Stimulated activated CD4-positive, alpha-beta T cell treated with anti-CD3 and anti-CD28 coated beads, Interleukin-15, amount 100 ng/mL, for 24 hours (primary cell): ENCODE results near the gene ARNT2.

Source experiments
- DNase-seq: peaks from one replicate; pipeline ENCODE4 v3.0.0-alpha.2; 2020

The ARNT2 gene

DNA sequence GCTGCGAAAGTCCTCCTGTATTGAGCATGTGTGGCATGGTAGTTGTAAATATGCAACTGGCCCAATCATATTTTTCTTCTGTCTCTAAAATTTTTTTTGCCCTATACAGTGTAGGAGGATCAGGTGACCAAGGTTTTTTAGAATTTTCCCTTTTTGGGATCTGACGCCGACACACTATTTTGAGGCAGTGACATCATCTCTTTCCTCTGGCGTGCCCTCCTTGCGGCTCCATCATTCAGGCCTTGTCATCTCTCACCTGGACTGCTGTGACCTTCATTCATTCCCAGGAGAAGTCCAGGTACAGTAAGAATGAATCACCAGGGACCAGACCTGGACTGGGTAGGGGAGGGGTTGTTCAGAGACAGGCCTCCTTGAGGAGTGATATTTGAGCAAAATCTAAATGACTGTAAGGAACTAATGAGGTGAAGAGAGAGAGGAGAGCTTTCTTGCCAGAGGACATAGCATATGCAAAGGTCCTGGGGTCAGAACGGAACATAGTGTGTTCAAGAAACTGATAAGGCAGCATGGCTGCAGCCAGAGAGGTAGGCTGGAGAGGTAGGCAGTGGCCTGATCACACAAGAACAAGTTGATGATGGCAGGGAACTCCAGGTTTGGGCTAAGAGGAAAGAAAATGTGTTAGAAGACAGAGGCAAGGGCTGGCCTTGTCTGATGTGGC, 38.7 kb downstream of the ARNT2 start:
- no peak for DNase-seq

- no peak for DNase-seq
Measured at GRCh38 chr15:80444680-80445251, 40.6 kb downstream of the ARNT2 start.

DNA sequence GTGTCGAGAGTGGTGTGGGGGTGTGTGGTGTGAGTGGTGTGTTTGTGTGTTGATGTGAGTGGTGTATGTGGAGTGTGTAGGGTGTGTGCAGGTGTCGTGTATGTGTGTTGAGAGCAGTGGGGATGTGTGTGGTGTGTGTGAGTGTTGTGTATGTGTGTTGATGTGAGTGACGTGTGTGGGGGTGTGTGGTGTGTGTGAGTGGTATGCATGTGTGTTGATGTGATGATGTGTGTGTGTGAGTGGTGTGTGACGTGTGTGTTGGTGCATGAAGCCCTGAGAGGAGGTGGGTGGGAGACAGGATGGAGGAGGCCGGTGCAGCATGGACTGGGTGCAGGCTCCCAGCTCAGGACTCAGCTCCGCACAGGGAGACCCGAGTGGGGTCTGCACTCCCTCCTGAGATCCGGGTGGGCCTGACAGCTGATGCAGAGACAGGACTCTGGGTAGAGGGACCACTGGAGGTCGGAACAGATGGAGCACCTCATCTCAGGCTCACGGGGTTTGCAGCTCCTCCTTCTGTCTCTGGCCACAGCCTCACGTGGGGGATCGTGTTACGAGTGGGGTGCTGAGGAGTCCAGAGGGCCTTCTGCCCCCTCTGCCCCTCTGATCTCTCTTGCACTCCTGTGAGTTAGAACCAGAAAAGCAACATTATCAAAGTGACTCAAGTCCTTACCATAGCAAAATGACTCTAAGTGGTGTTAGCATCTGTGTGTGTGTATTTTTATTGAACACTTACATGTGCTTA, 41.3 kb downstream of the ARNT2 start:
- no peak for DNase-seq

GRCh38 chr15:80447077-80447476, 42.9 kb downstream of the ARNT2 start:
- DNase-seq: no peak

GRCh38 chr15:80449825-80450224, 45.6 kb downstream of the ARNT2 start:
- DNase-seq: no peak

DNA sequence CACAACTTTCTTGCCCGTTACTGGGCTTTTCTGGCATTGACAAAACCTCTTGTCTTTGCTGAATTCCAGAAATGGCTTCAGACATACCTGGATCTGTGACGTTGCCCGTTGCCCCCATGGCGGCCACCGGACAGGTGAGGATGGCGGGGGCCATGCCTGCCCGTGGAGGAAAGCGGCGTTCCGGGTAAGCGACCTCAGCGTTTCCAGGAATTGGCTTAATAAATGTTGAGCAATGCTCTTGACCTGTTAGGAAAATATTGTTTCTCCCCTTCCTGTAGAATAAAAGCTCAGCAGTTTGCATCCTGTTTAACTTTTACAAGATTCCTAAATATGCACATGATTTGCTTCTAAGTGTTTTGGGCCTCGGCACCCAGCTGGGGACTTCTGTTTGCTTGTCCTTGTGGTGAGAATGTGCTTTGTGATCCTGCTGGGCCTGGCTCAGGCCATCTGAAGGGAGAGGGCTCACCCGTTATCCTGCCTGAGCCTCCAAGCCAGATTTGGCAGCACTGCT, 46.7 kb downstream of the ARNT2 start:
- DNase-seq: no peak

DNA sequence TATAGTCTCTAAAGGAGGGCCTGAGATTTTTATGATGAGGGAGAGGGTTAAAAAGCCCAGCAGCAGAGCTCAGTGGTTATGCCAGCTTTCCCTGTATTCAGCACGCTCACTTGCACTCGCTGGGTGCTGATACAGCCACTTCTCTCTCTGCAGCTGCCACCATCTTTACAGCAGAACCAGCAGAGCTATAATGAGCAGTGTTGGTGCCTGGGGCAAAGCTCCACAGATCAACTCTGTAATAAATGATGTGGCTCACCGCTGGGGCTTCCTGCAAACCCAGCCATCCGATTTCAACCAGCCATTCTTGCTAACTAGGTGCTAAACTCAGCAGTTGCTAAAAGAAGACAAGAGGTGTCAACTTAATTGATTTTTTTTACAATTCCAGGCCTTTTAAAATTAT, 48.0 kb downstream of the ARNT2 start:
- DNase-seq: no peak

DNA sequence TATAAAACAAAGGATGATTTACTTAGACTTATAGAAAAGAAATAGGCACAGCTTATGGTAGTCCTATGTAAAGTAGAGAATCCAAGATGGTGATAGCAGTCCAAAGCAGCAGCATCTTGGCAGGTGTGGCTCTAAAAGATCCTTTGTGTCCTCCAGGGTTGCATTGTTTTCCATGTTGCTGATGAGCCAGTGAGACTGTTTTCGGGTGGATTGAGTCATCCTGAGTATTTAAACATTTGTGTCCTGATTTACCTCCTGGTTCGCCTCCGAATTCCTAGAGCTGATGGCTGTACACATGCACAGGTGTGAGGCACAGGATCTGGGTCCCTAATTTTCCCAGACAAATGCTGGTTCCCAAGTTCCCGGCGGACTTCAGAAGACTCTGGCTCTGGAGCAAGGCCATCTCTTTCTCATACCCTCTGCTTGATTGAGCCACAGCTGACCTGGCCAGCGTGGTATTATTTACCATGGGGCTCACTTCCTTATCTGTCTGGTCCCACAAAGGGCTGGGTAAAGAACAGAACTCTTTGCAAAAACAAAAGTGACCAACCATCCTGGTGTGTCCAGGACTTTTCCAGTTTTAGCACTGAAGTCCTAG, 51.0 kb downstream of the ARNT2 start:
- DNase-seq: no peak

- DNase-seq: peak; percentile 59
Measured at GRCh38 chr15:80455668-80456442, 51.7 kb downstream of the ARNT2 start.

- DNase-seq: no peak
Measured at GRCh38 chr15:80456517-80457492, 52.6 kb downstream of the ARNT2 start.

DNA sequence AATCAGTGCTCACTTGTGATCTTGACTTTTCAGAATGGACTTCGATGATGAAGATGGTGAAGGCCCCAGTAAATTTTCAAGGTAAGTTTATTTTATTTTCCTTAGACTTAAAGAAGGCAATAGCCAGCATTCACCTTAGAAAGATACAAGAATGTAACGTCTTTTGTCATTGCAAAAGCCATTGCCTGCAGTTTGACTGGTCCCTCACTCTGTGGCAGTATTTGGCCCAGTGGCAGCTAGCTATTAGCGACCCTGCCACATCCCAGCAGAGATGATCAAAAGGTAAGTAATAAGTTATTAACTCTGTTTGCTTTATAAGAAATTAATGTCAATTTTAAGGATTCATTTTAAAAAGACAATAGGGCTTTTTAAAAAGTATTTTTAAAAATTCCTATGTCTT, 53.7 kb downstream of the ARNT2 start:
- no peak for DNase-seq

GRCh38 chr15:80458580-80458979, 54.4 kb downstream of the ARNT2 start:
- no peak for DNase-seq

- DNase-seq: no peak
Measured at GRCh38 chr15:80459380-80459779, 55.2 kb downstream of the ARNT2 start.

DNA sequence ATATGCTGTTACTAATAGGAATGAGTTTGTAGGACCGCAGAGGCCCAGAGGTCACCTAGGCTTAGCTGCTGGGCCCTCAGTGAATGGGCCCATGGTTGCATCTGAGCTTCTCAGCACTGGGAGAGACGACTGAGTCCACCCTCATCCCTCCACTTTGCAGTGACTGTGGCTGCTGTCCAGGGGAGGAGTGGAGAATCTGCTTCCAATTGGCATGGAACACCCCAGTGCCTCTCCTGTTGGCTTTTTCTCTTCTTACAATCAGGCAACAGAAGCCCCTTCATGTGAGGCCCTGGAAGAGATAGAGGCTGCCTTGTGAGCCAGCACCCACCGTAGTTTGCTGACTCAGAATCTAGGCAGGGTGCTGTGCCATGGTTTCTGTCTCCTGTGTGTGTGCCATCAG, 55.6 kb downstream of the ARNT2 start:
- no peak for DNase-seq

DNA sequence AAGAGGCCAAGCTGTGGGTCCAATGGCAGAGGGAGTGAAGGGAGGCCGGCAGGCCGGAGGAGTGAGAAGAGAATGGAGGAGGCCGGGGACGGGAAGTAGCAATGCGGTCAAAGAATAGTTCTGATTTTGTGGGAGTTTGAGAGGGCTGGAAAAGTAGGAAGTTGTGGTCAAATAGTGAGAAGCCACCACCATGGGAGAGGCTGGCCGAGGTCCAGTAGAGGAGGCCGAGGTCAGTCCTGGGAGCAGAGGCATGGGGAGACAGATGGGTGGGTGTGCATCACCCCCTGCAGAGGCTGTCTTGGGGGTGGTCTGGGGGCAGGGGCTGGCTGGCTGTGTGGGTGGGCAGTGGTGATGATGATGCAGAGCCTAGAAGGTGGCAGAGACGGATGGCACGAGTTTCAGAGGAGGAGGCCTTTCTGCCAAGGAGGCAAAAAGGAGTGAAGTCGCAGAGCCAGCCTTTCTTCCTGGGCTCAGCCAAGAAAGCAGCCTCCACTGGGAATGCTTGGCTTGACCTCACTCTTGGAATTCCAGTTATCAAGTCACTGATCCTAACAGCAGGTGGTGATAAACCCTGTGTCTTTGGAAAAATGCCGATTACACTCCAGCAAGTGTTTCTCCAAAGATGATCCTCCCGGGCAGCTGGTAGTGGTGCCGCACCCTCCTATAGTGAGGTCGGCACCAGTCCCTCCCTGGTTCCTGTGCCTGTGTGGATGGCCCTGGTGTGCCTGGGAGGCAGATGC, 57.3 kb downstream of the ARNT2 start:
- DNase-seq: no peak

- DNase-seq: no peak
Measured at GRCh38 chr15:80462111-80462510, 57.9 kb downstream of the ARNT2 start.

- DNase-seq: no peak
Measured at GRCh38 chr15:80462836-80463512, 58.8 kb downstream of the ARNT2 start.

DNA sequence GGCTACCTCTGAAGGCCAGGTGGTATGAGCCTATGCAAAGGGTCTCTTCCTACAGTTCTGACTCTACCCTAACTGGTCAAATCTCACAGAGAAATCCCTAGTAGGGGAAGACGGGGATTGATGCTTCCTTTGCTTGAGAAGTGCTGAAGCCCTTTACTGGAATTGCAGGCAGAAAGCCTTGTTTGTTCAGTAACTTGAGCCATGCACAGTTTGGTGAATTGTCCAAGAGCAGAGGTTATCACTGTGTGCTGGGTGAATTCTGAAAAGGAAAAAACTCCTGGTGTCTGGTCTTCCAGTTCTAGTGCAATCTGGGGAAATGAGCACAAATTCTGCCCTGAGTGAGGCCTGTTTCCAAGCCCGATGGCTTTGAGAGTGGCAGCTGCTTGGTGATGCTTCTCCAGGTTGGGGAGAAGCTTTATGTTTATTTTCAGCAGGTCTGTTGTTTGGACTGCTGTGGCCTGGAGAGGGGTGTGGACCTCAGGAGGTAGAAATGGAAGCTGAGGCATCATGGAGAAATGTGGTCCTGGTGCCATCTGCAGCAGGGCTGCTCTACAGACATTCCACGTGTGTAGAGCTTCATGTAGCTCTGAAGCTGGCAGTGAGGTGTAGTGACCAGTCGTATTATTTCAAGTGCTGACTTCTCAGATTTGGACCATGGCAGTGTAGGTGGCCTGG, 60.9 kb downstream of the ARNT2 start:
- no peak for DNase-seq

GRCh38 chr15:80465626-80466005, 61.4 kb downstream of the ARNT2 start:
- no peak for DNase-seq

GRCh38 chr15:80466543-80466942, 62.4 kb downstream of the ARNT2 start:
- no peak for DNase-seq
